HG02852 (cell line): ENCODE results near the gene KYAT1.
"Not testable (repeated sequence)": the region's sequence is repeated elsewhere in the genome, so short reads cannot be mapped to it uniquely, and the experiment has no call there.

Experiments
- ATAC-seq: cut with Tn5 transposase; IDR thresholded peaks from one replicate; pipeline ENCODE4 v1.9.1; 2021; ENCODE audit warnings: mild to moderate bottlenecking, moderate library complexity; ENCODE audit not compliant: unreplicated experiment

The KYAT1 gene

DNA sequence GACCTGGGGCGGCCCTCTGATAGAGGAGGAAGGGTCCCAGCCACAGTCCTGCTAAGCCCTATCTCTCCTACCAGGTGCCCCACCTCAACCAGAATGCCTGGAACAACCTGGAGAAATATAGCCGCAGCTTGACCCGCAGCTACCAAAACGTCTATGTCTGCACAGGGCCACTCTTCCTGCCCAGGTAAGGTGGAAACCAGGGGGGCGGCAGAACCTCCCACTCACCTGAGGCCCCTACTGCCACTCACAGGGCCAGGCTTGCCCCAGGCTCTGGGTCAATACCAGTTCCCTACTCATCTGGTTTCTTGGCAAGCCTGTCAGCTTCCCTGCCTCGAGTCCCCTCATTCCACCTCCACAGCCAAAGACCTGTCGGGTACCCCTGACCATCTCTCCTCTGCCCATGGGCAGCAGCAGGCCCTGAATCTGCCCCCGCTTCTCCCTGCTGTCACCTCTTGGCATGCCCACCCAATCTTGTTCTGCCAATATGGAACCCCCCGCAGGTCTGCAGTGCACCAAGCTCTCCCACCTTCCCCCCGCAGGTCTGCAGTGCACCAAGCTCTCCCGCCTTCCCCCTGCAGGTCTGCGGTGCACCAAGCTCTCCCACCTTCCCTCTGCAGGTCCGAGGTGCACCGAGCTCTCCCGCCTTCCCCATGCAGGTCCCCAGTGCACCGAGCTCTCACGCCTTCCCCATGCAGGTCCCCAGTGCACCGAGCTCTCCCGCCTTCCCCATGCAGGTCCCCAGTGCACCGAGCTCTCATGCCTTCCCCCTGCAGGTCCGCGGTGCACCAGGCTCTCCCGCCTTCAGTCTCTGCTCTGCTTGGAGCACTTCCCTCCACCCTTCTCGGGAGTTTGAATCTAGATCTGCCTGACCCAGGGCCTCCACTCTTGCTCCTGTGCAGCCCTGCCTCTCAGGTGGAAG is 60.8 kb downstream of the KYAT1 start:
- ATAC-seq, result no peak

DNA sequence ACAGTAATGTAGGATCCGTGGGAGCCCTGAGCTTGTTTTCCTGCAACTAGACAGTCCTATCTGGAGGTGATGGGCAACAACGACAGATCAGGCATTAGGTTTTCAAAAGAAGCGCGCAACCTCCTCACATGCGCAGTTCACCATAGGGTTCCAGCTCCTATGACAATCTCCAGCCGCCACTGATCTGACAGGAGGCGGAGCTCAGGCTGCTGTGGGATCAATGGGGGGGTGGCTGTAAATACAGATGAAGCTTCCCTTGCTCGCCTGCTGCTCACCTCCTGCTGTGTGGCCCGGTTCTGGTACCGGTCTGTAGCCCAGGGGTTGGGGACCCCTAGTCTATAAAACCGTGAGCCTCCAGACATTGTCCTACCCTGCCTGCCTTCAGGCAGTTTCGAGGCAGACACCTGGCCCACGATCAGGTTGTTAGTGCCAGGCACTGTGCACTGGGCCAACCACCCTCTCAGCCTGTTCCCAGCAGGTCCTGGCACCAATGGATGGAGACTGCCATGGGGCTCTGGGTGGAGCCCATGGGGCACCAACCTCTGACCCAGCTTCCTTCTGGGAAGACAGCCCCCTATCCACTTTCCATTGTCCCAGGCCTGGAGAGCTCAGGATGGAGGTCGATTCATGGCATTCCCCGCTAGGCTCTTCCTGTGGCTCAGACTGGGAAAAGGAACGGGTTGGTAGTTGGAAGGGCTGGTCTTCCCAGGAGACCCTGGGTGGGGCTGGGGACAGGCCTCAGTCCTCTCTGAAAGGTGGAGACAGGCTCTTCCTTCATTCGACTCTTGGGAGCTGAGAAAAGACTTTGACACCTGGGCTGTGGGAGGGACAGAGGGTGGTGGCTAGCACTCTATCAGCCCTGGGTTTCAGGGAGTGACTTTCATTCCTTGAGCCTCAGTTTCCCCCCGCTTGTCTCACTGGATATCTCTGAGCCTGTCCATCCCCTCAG is 61.8 kb downstream of the KYAT1 start:
- no peak for ATAC-seq

DNA sequence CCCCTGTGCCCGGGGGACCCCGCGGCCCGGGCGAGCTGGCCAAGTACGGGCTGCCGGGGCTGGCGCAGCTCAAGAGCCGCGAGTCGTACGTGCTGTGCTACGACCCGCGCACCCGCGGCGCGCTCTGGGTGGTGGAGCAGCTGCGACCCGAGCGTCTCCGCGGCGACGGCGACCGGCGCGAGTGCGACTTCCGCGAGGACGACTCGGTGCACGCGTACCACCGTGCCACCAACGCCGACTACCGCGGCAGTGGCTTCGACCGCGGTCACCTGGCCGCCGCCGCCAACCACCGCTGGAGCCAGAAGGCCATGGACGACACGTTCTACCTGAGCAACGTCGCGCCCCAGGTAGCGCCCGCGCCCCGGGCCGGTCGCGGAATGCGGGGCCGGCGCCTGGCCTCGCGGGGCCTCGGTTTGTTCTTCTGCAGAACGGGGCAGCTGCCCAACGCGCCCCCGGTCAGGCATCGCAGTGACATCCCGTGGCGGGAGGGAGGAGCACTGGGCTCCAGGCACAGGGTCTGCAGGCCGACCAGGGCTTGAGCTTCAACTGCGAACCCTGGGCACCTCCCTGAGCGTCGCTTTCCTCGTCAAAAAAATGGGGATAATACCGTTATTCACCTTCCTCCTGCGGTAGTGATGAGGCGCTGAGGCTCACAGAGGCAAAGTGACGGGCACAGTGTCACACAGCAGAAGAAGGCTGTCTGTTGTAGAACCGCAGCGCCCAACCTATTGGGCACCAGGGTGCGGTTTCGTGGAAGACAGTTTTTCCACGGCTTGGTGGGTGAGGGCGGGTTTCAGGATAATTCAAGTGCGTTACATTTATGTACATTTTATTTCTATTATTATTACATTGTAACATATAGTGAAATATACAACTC is 62.7 kb downstream of the KYAT1 start:
- ATAC-seq, result peak; percentile 33

DNA sequence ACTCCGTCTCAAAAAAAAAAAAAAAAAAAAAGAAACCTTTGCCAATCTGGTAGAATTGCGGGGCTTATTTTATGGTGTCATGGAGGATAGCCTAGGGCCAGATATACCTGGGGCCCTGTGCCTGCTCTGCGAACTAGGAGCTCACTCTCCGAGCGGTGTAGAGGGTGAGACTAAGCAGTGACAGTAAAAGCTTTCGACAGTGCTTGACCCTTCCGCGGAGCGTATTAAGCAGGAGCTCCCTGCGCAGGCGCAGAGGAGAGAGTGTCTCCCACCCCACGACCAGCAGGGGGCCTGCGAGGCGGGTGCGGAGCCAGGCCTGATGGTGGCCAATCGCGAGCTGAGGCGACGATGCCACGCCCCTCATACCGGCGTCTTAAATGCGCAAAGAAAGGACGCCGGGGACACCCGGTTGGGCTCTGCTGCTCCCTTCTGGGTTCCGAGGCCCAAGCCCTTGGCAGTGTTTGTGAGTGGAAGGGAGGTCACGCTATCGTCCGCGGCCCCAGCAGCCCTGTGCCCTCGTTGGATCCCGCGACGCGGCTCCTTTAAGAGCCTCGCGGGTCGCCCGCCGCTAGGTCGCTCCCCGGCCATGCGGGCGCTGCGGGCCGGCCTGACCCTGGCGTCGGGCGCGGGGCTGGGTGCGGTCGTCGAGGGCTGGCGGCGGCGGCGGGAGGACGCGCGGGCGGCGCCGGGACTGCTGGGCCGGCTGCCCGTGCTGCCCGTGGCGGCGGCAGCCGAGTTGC is 63.5 kb downstream of the KYAT1 start, which contains the start of gene ENDOG:
ENDOG (plus strand) TSS at position 402 of the 740 bp plus-strand sequence; CDS start at position 587, 185 bp downstream.
- peak; percentile 87 for ATAC-seq

DNA sequence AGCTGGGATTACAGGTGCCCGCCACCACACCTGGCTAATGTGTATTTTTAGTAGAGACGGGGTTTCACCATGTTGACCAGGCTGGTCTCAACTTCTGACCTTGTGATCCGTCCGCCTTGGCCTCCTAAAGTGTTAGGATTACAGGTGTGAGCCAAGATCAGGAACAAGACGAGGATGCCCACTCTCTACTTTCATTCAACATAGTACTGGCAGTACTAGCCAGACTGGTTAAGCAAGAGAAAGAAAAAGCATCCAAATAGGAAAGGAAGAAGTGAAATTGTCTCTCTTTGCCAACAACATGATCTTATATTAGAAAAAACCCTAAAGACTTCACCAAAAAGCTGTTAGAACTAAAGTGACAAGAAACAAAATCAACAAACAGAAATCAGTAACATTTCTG is 70.9 kb downstream of the KYAT1 start:
- no peak for ATAC-seq

DNA sequence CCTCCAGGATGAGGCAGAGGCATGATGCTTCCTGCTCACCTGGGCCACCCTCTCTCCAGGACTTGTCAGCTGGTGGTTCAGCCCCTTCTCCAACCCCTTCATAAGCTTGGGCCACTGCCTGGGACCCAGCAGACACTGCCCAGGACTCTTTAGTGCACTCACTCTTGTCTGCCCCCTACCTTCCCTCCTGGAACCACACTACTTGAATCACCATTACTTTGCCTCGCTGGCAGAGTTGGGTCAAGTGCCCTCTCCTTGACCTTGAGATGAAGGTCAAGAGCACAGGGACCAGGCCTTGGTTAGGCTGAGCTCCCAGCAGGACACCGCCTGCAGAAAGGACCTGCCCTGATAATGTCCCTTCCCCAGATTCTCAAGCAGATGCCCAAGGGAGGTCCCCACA is 71.9 kb downstream of the KYAT1 start:
- no peak for ATAC-seq

DNA sequence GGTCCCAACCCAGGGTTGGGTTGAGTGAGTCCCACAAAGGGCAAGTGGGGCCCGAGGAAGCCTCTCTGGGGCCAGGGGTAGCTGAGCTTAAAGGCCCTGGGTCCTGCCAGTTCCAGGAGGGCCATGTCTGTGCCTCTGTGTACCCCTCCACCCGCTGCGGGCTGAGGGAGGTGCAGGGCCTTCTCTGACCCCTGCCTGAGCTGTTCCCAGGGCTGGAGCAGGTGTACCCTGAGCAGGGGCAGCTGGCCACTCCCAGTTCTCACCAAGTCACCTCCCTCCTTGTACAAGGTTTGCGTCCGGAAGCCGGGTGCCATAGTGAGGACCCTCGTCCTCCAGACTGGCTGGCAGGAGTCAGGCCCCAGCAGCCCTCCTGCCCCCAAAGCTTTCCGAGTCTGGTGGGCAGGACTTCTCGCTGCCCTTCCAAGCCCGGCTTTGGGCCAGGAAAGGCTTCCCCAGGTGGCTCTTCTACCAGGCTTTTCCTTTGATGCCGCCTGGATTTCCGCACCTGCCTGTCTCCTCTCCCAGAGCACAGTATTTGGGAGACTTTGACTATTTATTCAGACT is 72.6 kb downstream of the KYAT1 start:
- ATAC-seq, result no peak

DNA sequence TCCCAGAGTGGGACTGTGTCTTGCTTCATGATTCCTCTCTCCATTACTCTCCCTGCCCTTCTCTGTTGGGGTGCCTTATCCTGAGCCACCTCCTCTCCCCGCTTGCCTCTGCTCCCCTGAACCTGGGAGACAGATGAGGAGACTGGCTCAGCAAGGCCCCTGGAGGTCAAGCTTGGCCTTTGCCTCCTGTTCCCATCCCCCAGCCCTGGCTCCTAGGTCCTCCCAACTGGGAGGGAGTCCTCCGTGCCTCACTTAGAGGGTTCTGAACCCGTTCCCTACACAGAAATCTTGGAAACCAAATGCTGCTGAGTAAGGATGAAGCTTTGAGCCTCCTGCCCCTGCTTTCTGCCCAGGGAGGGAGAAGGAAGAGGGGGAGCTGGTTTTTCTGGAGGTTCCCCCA is 73.2 kb downstream of the KYAT1 start:
- no peak for ATAC-seq

DNA sequence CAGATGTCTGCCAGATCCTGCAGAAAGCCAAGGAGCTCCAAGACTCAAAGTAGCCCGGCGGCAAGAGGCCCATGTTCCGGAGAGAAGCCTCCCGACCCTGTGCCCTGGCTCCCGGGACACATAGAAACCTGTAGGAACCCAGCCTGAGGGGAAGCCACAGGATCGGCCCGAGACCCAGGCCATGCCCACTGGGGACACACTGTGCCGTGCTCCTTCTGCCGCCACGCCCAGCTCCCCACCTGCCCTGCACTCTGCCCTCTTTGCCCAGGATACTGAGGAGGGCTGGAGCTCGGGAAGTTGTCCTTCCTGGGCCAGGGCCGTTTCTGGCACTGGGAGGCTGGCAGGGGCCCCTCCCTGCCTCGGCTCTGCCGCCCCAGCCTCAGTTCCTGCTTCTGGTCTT is 73.9 kb downstream of the KYAT1 start:
- ATAC-seq, result no peak

DNA sequence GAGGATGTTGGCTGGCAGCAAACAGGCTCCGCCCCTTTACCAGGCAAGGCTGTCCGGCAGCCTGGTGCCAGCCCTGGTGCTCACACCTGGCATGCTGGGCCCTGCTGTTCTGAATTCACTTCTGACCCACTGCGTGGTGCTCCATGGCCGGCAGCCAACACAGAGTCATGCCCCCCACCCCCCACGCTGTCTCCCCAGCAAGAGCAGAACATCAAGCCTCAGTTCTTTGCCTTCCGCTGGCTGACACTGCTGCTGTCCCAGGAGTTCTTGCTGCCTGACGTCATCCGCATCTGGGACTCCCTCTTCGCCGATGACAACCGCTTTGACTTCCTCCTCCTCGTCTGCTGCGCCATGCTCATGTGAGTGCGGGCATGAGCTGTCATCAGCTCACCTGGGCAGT is 76.1 kb downstream of the KYAT1 start:
- no peak for ATAC-seq

DNA sequence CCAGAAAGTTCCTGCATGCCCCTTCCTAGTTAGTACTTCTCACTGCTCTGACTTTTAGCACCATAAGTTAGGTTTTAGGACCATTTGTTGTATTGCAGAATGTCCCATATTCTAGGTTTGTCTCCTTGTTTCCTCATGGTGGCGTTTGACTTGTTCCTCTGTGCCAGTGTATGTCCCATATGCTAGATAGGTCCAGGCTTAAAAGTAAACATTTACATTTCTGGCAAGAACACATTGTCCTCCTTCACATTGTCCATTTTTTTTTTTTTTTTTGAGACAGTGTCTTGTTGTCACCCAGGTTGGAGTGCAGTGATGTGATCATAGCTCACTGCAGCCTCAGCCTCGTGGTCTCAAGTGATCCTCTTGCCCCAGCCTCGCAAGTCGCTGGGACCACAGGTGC is 79.3 kb downstream of the KYAT1 start:
- ATAC-seq, result no peak

DNA sequence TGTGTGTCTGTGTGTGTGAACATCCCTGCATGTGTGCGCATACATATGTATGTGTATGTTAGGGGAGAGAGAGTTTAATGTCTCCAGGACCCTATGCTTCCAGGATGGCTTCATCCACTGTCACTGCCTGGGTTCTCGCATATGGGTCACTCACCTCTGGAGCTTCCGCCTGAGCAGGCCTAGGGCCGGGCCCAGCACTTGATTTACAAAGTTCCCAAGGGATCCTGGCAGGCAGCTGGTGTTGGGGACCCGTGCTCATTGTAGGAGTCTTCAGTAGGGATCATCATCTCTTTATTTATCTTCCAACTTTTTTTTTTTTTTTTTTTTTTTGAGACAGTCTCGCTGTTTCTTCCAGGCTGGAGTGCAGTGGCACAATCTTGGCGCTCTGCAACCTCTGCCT is 81.7 kb downstream of the KYAT1 start:
- ATAC-seq, result no peak

DNA sequence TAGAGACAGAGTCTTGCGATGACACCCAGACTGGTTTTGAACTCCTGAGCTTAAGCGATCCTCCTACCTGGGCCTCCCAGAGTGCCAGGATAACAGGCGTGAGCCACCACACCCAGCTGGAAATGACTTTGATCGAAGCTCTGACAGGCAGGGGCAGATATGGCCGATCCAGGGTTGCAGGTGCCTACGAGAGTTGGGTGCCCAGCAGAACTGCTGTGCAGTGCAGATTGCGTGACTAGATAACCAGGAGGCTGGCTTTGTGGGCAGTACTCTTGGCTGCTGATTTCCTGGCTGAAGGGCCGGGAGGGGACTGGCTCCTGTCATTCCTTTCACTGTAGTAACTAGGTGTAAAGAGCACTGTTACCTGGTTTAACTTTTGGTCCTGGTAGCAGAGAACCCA is 82.9 kb downstream of the KYAT1 start:
- no peak for ATAC-seq

DNA sequence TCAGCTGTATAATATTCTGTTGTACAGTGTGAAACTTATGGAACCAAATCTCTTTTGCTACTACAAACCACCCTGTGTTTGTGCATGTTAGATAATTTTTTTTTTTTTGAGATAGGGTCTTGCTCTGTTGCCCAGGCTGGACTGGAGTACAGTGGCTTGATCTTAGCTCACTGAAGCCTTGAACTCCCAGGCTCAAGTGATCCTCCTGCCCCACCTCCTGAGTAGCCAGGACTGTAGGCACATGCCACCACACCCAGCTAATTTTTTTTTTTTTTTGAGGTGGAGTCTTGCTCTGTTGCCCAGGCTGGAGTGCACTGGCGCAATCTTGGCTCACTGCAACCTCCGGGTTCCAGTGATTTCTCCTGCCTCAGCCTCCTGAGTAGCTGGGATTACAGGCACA is 86.8 kb downstream of the KYAT1 start:
- not testable (repeated sequence) for ATAC-seq

DNA sequence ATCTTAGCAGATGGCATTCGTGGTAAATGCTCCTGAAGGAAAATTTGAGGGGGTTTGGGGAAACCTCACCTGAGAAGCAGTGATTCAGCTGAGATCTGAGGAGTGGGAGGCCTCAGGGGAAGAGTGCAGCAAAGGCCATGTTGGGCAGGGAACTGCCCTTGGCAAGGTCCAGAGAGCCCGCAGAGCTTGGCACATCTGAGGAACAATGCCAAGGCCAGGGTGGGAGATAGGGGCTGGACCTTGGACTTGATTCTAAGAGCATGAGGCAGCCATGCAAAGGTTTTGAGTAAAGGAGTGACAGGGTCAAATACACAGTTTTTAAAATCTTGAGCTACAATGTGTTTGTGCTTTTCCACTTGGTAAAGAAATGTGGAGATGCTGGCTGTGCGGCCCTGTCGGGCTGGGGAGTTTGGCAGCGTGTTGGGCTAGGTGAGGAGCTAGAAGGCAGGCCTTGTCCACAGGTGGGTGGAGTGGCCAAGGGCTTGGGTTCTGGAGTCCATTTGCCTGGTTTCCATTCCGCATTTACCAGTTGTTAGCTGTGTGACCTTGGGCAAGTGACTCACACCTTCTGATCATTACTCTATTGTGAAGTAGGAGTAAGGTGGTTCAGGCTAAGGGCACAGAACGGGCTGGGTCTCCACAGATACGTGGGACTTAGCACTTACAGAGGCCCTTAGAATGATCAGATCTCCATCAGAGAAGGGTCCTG is 88.6 kb downstream of the KYAT1 start:
- ATAC-seq, result no peak

DNA sequence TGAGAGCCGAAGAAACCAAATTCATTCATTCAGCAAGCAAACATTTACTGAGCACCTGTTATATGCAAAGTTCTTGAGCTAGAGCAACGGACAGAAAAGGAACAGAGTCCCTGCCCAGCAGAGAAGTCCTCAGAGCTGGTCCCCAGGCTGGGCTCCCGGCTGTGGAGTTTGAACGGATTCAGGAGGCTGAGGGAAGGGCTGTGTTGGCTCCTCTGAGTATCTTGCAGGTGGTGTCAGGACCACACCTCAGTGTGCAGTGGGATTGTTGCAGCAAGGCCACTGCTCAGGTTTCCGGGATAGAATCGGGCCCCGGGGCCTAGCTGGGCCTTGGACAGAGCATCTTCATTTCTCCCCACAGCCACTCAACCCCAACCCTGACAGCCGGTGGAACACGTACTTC is 89.6 kb downstream of the KYAT1 start:
- no peak for ATAC-seq

DNA sequence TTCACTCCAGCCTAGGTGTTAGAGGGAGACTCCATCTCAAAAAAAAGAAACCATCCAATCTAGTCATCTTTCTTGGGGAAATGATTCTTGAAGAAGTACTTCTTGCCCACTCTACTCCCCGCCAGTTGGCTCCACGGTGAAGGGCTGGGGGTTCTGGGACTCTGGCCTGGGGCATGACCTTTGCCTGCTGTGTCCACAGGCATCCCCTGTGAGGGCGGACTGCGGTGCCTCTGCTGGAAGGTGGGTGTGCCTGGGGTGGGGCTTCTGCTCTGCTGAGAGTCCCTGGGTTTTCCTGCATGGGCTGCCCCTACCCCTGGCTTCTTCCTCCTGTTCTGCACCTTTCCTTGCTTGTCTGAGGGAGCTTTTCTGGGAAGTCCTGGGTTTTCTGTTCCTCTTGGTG is 91.2 kb downstream of the KYAT1 start:
- ATAC-seq, result no peak

DNA sequence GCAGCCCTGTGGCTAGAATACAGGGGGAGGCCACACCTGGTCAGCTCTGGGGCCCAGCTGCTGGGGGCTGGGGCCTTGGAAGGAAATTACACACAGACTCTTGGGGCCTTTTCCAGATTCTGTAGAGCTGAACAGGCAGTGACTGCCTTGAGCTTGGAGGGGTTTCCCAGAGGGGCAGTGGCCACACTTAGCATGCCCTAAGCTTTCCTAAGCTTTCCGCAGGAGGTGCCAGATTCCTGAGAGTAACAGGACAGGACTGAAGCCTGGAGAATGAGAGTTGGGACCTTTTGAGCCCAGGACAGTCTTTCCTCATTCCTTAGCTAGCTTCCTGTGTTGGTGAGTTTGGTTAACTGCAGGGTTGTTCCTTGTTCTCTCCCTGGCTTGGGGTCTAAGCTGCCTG is 93.3 kb downstream of the KYAT1 start:
- ATAC-seq, result no peak

DNA sequence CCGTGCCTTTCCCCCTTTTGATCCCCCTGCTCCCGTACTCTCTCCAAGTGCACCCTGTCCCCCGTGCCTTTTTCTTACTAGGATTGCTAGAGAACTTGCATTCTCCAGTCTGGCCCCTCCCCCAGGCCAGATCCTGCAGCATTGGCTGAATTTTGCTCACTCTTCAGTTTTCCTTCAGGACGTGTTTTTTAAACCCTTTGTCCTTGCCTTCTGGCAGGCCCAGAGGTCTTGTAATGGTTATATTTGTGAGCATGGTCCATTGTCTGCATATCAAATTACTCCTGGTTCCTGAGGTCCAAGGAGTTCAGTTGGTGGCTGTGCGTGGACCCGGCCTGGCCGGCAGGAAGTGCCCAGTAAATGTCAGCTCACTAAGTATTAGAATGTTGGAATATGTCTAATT is 94.1 kb downstream of the KYAT1 start:
- no peak for ATAC-seq
